GDM1 (cell line): ENCODE data around the gene PANK3.
A peak's percentile ranks its signal among the peaks of the same experiment; 100 is the strongest.
"Not testable (repeated sequence)": the region's sequence is repeated elsewhere in the genome, so short reads cannot be mapped to it uniquely, and the experiment has no call there.

Source experiments
- DNase-seq: peaks from one replicate; lab custom pipeline; 2025; lab: John Stamatoyannopoulos, UW

The PANK3 gene

DNA sequence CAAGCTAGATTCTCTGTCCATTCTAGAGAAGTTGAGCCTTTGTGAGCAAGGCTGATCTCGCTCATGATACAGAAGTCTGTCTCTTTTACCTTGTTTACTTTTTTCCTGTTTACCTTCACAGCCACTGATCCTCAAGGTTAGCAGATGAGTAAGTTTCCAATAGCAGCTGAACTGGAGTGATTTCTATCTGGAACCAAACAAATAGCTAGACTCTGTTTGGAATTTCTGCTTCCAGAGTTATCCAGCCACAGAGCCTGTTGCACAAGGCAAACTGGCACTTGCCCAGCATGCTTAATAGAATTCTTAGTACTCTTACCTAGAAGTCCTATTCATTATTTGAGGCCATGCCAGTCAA lies 12.8 kb upstream of the PANK3 start:
- no peak for DNase-seq

- DNase-seq, result no peak
These were observed 12.3 kb upstream of the PANK3 start for GRCh38 chr5:168591302-168592013.

- DNase-seq, result no peak
These were observed 11.5 kb upstream of the PANK3 start for GRCh38 chr5:168590666-168591065.

DNA sequence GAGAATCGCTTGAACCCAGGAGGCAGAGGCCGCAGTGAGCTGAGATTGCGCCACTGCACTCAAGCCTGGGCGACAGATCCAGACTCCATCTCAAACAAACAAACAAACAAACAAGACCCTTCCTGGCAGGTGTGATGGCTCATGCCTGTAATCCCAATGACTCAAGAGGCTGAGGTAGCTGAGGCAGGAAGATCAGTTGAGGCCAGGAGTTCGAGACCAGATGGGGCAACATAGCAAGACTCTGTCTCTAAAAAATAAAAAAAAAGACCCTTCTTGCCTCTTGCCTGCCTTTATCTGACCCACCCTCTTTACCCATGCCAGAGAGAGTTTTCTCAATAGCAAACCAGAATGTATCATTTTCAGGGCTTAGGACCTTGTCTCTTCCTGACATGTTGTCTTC lies 8.8 kb upstream of the PANK3 start:
- DNase-seq, result no peak

- DNase-seq, result peak; percentile 70
These were observed 6.1 kb upstream of the PANK3 start for GRCh38 chr5:168585119-168585856.

GRCh38 chr5:168583742-168584482 lies 4.7 kb upstream of the PANK3 start:
- no peak for DNase-seq

DNA sequence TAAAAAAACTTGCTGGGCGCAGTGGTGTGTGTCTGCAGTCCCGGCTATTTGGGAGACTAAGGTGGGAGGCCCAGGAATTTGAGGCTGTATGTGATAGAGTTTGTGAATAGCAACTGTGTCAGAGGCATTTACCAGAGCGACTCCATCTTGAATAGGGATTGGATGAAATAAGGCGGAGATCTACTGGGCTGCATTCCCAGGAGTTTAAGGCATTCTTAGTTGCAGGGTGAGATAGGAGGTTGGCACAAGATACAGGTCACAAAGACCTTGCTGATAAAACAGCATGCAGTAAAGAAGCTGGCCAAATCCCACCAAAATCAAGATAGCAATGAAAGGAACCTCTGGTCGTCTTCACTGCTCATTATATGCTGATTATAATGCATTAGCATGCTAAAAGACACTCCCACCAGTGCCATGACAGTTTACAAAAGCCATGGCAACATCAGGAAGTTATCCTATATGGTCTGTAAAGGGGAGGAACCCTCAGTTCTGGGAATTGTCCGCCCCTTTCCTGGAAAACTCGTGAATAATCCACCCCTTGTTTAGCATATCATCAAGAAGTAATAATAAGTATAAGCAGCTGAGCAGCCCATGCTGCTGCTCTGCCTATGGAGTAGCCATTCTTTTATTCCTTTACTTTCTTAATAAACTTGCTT lies 1.8 kb upstream of the PANK3 start:
- DNase-seq, result not testable (repeated sequence)

- DNase-seq, result no peak
These were observed 1.0 kb upstream of the PANK3 start for GRCh38 chr5:168580227-168580508.

DNA sequence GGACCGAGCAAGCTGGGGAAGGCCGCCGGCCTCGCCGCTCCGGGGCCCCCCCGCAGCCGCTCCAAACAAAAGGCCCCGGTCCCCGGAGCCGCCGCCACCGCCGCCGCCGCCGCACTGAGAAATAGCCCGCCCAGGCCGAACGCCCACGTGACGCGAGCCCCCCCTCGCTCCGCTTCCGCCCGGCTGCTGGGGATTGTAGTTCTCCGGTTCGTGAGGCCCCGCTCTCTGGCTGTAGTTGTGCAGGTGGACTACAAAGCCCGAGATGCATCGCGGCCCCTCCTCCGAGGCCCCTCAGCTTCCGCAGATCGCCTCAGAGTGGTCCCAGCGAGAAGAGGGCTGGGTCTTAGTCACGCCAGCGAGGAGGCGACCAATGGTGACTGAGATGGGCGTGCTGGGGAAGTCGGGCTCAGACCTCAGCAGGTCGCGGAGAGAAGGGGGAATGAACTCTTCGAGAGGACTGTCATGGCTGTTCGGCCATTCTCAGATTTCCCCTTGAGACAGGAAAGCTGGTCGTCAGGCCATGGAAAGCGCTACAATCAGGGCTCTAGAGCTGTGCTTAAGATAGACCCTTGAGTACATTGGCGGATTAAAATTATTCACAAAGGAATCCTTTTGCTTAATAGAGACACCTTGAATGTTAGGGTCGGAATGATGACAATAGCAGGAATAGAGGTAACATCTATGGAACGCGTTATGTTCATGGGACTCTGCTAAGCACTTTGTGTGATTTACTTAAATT lies 489 bp upstream of the PANK3 start:
- DNase-seq, result peak; percentile 98

GRCh38 chr5:168578006-168578405 lies 1.2 kb downstream of the PANK3 start:
- no peak for DNase-seq

DNA sequence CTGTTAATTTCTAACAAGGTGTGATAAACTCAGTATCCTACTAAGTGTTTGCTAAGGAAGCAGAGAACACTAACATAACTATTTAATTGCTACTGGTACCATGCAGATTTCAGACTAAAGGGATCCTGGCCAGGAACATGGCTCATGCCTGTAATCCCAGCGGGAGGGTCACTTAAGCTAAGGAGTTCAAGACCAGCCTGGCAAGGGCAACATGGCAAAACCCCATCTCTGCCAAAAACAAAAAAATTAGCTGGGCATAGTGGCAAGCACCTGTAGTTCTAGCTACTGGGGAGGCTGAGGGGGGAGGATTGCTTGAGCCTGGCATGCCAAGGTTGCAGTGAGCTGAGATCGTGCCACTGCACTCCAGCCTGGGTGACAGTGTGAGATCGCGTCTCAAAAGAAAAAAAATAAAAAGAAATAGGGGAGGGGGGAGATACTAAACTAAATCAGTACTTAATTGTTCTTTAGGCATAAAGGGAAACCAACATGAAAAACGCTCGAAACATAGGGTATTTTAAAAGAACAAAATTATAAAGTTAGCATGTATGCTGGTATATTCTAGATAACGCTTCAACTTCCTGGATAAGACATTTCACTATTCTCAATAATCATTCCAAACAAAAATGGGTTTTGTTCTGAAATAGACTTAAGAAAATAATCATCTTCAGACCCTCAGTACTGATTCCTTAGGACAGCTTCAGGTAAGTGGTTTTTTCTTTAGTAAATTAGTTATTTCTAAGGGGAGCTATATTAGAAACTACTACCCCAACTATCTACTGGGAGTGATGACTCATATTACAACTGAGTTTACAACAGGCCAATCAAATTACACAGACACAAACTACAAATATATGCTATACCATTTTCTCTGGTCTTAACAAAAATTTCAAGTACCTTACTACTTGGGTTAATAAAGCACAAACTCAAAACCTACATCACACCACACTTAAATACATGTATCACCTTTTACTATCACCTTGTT lies 3.5 kb downstream of the PANK3 start:
- DNase-seq, result no peak

GRCh38 chr5:168574156-168574555 lies 5.0 kb downstream of the PANK3 start:
- not testable (repeated sequence) for DNase-seq

- not testable (repeated sequence) for DNase-seq
These were observed 5.5 kb downstream of the PANK3 start for GRCh38 chr5:168573663-168574062.

GRCh38 chr5:168570490-168571328 lies 8.5 kb downstream of the PANK3 start:
- no peak for DNase-seq

GRCh38 chr5:168568738-168569137 lies 10.4 kb downstream of the PANK3 start:
- no peak for DNase-seq

GRCh38 chr5:168563959-168564358 lies 15.2 kb downstream of the PANK3 start:
- no peak for DNase-seq

DNA sequence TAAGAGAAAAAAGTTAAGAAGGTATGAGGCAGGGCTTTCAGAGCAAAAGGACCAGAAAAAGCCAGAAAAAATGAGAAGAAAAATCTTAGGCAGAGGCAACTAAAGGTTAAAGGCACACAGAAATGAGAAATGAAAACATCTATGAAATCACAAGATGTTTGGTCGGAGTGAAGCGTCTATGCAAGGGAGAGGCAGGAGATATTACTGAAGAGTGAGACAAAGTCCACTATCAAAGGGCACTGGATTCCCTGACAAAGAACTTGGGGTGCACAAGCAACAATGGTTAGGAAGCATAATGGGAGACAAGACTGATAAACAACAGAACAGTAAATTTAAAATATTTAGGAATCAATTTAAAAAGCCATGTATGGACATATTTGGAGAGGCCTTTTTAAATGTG lies 16.9 kb downstream of the PANK3 start:
- no peak for DNase-seq

- DNase-seq, result no peak
These were observed 21.8 kb downstream of the PANK3 start for GRCh38 chr5:168557389-168557788.

- DNase-seq, result no peak
These were observed 25.6 kb downstream of the PANK3 start for GRCh38 chr5:168553377-168554130.
